Lower leg skin (tissue), 3 donors: Measurements from ENCODE around the gene ICOSLG.

Experiments used
- POLR2A ChIP-seq, 2 donors: fragments of 450-650 bp; IDR thresholded peaks; one replicate each; pipeline ENCODE4 v1.6.1; 2016 to 2017; ENCODE audit warnings: antibody characterized with exemption in 2 of 2, mild to moderate bottlenecking in 1 of 2, moderate library complexity in 1 of 2
- TF ChIP-seq, protein P1 (sequence below), 3 donors: fragments of 450-650 bp; IDR thresholded peaks; one replicate each; pipeline ENCODE4 v1.5.1; 2016; ENCODE audit warnings: antibody characterized with exemption in 3 of 3, mild to moderate bottlenecking in 3 of 3, moderate library complexity in 2 of 3

DNA sequence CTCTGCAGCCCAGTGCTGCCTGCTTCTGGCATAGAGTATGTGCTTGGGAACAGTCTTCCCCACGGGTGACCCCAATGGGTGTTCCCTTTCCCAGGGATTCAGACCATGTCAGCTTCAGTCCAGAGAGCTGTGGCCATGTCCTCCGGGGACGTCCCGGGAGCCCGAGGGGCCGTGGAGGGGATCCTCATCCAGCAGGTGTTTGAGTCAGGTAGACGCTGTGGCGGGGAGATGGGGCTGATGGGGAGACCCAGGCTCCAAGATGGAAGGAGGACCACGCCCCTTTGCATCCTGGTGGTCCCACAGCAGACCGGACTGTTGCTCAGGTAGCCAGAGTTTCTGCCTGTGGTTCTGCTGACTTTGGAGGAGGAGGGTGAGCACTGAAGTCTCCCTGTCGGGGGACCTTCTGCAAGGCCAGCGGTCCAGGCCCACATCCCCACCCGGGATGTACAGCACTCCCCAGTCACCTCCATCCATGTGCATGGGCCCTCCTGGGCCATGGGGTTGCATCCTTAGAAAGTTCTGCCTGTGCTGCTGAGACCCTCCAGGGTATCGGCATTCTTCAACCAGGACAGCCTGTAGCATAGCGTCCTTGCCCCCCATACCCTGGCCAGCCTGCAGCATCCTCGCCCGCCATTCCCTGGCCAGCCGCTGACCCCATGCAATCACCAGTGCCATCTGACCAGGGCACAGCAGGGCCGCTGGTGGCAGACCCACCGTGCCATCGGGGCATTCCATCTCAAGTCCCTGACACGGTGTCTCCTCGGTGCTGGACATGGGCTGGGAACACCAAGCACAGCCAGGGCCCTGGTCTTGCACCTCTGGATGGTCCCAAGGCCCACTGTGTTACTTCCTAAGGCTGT is 47.7 kb upstream of the ICOSLG start:
- TF ChIP-seq, protein P1, sequence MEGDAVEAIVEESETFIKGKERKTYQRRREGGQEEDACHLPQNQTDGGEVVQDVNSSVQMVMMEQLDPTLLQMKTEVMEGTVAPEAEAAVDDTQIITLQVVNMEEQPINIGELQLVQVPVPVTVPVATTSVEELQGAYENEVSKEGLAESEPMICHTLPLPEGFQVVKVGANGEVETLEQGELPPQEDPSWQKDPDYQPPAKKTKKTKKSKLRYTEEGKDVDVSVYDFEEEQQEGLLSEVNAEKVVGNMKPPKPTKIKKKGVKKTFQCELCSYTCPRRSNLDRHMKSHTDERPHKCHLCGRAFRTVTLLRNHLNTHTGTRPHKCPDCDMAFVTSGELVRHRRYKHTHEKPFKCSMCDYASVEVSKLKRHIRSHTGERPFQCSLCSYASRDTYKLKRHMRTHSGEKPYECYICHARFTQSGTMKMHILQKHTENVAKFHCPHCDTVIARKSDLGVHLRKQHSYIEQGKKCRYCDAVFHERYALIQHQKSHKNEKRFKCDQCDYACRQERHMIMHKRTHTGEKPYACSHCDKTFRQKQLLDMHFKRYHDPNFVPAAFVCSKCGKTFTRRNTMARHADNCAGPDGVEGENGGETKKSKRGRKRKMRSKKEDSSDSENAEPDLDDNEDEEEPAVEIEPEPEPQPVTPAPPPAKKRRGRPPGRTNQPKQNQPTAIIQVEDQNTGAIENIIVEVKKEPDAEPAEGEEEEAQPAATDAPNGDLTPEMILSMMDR (IDR thresholded peaks at IDR 0.05) = no peak
- no peak for TF ChIP-seq POLR2A (IDR thresholded peaks at IDR 0.05)
